Lower leg skin (tissue), 4 donors: ENCODE measurements around the gene NRXN3. TPM values are rescaled to one million over a fixed set of nuclear protein-coding genes. Genes with fewer than 3 reads are reported as not detected.

Source experiments
- DNase-seq, 2 donors: peaks; one replicate each; pipeline ENCODE4 v3.0.0-alpha.2; 2019; ENCODE audit warnings: low spot score in 2 of 2
- H3K4me3 ChIP-seq: fragments of 200-600 bp; sonication (generic); 2 replicates; pipeline ENCODE4 v1.5.1; 2017; ENCODE audit warnings: mild to moderate bottlenecking, low read depth; ENCODE audit not compliant: poor library complexity, severe bottlenecking
- CTCF ChIP-seq, 3 donors: fragments of 450-650 bp; IDR thresholded peaks; one replicate each; pipeline ENCODE4 v1.5.1; 2016; ENCODE audit warnings: antibody characterized with exemption in 3 of 3, mild to moderate bottlenecking in 3 of 3, moderate library complexity in 2 of 3
- POLR2A ChIP-seq, 2 donors: fragments of 450-650 bp; IDR thresholded peaks; one replicate each; pipeline ENCODE4 v1.6.1; 2016 to 2017; ENCODE audit warnings: antibody characterized with exemption in 2 of 2, mild to moderate bottlenecking in 1 of 2, moderate library complexity in 1 of 2
- WGBS, 2 donors: methylation state at CpG; one replicate each; pipeline ENCODE4 v1.1.5; 2018; 5-methylcytosine and 5-hydroxymethylcytosine counted together
- intact Hi-C: fragments of 100-400 bp; cut with DNase I; formaldehyde crosslinking; loops from one replicate; pipeline ENCODE4 v1.15.0; 2023; ENCODE audit warnings: low total_unique reads
- total RNA-seq, 4 donors: library from RNA; depleted of rRNA; stranded (reverse); fragments of >200 nt; gene quantifications; one replicate each; pipeline ENCODE4 v1.1.0, GENCODE V29; 2016

The NRXN3 gene
- total RNA-seq, 4 donors from 2014 or later = 0.61 to 2.4 (median 1.7) TPM

- no peak overlapping the region for H3K4me3 ChIP-seq
- 78 to 81% methylated on average over 10 of the region's 10 CpGs for WGBS, 2 donors
- TF ChIP-seq POLR2A (IDR thresholded peaks at IDR 0.05) = no peak
- TF ChIP-seq CTCF (IDR thresholded peaks at IDR 0.05) = no peak
- intact Hi-C loops = no loop called here
- no peak for DNase-seq
Observed at GRCh38 chr14:79369359-79370332, 1199.5 kb downstream of the NRXN3 start.

- H3K4me3 ChIP-seq = no peak overlapping the region
- 90 to 94% methylated on average over 1 of the region's 1 CpG for WGBS, 2 donors
- intact Hi-C loops = no loop called here
- no peak for TF ChIP-seq POLR2A (IDR thresholded peaks at IDR 0.05)
- TF ChIP-seq CTCF (IDR thresholded peaks at IDR 0.05) = no peak
- DNase-seq = no peak
Observed at GRCh38 chr14:79370969-79371368, 1200.8 kb downstream of the NRXN3 start.

GRCh38 chr14:79373451-79373850 lies 1203.3 kb downstream of the NRXN3 start:
- WGBS, 2 donors = 80 to 81% methylated on average over 6 of the region's 6 CpGs
- H3K4me3 ChIP-seq = no peak overlapping the region
- intact Hi-C loops = no loop called here
- no peak for DNase-seq
- TF ChIP-seq POLR2A (IDR thresholded peaks at IDR 0.05) (no peak), CTCF (IDR thresholded peaks at IDR 0.05) (no peak)

GRCh38 chr14:79375356-79375755 lies 1205.2 kb downstream of the NRXN3 start:
- intact Hi-C loops = no loop called here
- 61 to 63% methylated on average over 7 of the region's 7 CpGs for WGBS, 2 donors
- DNase-seq = no peak
- TF ChIP-seq CTCF (IDR thresholded peaks at IDR 0.05) (no peak), POLR2A (IDR thresholded peaks at IDR 0.05) (no peak)
- H3K4me3 ChIP-seq = no peak overlapping the region

- H3K4me3 ChIP-seq = no peak overlapping the region
- 36 to 44% methylated on average over 1 of the region's 1 CpG for WGBS, 2 donors
- TF ChIP-seq POLR2A (IDR thresholded peaks at IDR 0.05) = no peak
- TF ChIP-seq CTCF (IDR thresholded peaks at IDR 0.05) = no peak
- DNase-seq = no peak
- intact Hi-C loops = no loop called here
Observed at GRCh38 chr14:79376557-79376956, 1206.4 kb downstream of the NRXN3 start.
